ENCODE results near the gene COQ8A.

COQ8A gene

GRCh38 chr1:226986496-226987178, 46.5 kb downstream of the COQ8A start:
- H3K79me2 ChIP-seq (ENCODE audit: insufficient read depth, low read length): no peaks in the 10 kb centered on the region
- H2AFZ ChIP-seq (ENCODE audit: low read length): no peak overlapping the region
- no peak overlapping the region for H3K9ac ChIP-seq (ENCODE audit: low read depth, low read length, poor library complexity, severe bottlenecking)
- H4K20me1 ChIP-seq (ENCODE audit: insufficient read depth, low read length, poor library complexity, severe bottlenecking): no peaks in the 10 kb centered on the region
- TF ChIP-seq CTCF (conservative IDR thresholded peaks at IDR 0.05; ENCODE audit: low read length) (no peak), EZH2phosphoT487 (IDR thresholded peaks at IDR 0.05; ENCODE audit: borderline replicate concordance) (no peak)
- H3K4me3 ChIP-seq (ENCODE audit: low read length, poor library complexity, severe bottlenecking): no peak overlapping the region
- no peaks in the 10 kb centered on the region for H3K9me2 ChIP-seq (replicated peaks; ENCODE audit: low read depth, low read length)
- H3K9me3 ChIP-seq (ENCODE audit: insufficient read depth, low read depth, low read length): no peaks in the 10 kb centered on the region
- no peak overlapping the region for H3K4me2 ChIP-seq (ENCODE audit: low read depth, low read length, poor library complexity, severe bottlenecking)
- peaks cover 48% of the 10 kb centered on the region; the same call in 1 of the 2 replicates for H3K36me3 ChIP-seq (ENCODE audit: insufficient read depth, low read length)
- no peaks in the 10 kb centered on the region for H3K27me3 ChIP-seq (ENCODE audit: insufficient read depth, low read length, poor library complexity, severe bottlenecking)
- no peaks in the 10 kb centered on the region for H3K4me1 ChIP-seq (ENCODE audit: insufficient read depth, low read length, poor library complexity, severe bottlenecking)
- no peaks in the 10 kb centered on the region for H3F3A ChIP-seq (ENCODE audit: low read depth)

- Histone ChIP-seq H3K9me3 (ENCODE audit: insufficient read depth, low read depth, low read length) (no peaks in the 10 kb centered on the region), H3K4me2 (ENCODE audit: low read depth, low read length, poor library complexity, severe bottlenecking) (no peak overlapping the region), H3K79me2 (ENCODE audit: insufficient read depth, low read length) (no peaks in the 10 kb centered on the region), H4K20me1 (ENCODE audit: insufficient read depth, low read length, poor library complexity, severe bottlenecking) (no peaks in the 10 kb centered on the region), H3K4me1 (ENCODE audit: insufficient read depth, low read length, poor library complexity, severe bottlenecking) (no peaks in the 10 kb centered on the region), H3K27me3 (ENCODE audit: insufficient read depth, low read length, poor library complexity, severe bottlenecking) (no peaks in the 10 kb centered on the region), H2AFZ (ENCODE audit: low read length) (no peak overlapping the region), H3K9me2 (replicated peaks; ENCODE audit: low read depth, low read length) (no peaks in the 10 kb centered on the region), H3K9ac (ENCODE audit: low read depth, low read length, poor library complexity, severe bottlenecking) (no peak overlapping the region), H3F3A (ENCODE audit: low read depth) (no peaks in the 10 kb centered on the region), H3K36me3 (ENCODE audit: insufficient read depth, low read length) (peaks cover 47% of the 10 kb centered on the region; the same call in 1 of the 2 replicates), H3K4me3 (ENCODE audit: low read length, poor library complexity, severe bottlenecking) (no peak overlapping the region)
- TF ChIP-seq CTCF (conservative IDR thresholded peaks at IDR 0.05; ENCODE audit: low read length): no peak
- no peak for TF ChIP-seq EZH2phosphoT487 (IDR thresholded peaks at IDR 0.05; ENCODE audit: borderline replicate concordance)
Measured at GRCh38 chr1:226987179-226987536, 47.1 kb downstream of the COQ8A start.

- Histone ChIP-seq H3K36me3 (ENCODE audit: insufficient read depth, low read length) (peaks cover 41% of the 10 kb centered on the region; the same call in 1 of the 2 replicates), H2AFZ (ENCODE audit: low read length) (no peak overlapping the region), H3K79me2 (ENCODE audit: insufficient read depth, low read length) (no peaks in the 10 kb centered on the region), H3F3A (ENCODE audit: low read depth) (no peaks in the 10 kb centered on the region), H3K4me1 (ENCODE audit: insufficient read depth, low read length, poor library complexity, severe bottlenecking) (no peaks in the 10 kb centered on the region), H3K4me2 (ENCODE audit: low read depth, low read length, poor library complexity, severe bottlenecking) (no peak overlapping the region), H3K9me3 (ENCODE audit: insufficient read depth, low read depth, low read length) (no peaks in the 10 kb centered on the region), H3K9me2 (replicated peaks; ENCODE audit: low read depth, low read length) (no peaks in the 10 kb centered on the region), H3K4me3 (ENCODE audit: low read length, poor library complexity, severe bottlenecking) (no peak overlapping the region), H4K20me1 (ENCODE audit: insufficient read depth, low read length, poor library complexity, severe bottlenecking) (no peaks in the 10 kb centered on the region), H3K27me3 (ENCODE audit: insufficient read depth, low read length, poor library complexity, severe bottlenecking) (no peaks in the 10 kb centered on the region), H3K9ac (ENCODE audit: low read depth, low read length, poor library complexity, severe bottlenecking) (no peak overlapping the region)
- TF ChIP-seq CTCF (conservative IDR thresholded peaks at IDR 0.05; ENCODE audit: low read length) (no peak), EZH2phosphoT487 (IDR thresholded peaks at IDR 0.05; ENCODE audit: borderline replicate concordance) (no peak)
Measured at GRCh38 chr1:226987623-226988333, 47.7 kb downstream of the COQ8A start.
